Measurements from ENCODE around the gene RAP1GAP2.

GRCh38 chr17:2849327-2849670 is 53.1 kb downstream of the RAP1GAP2 start:
- TF ChIP-seq, protein P1, sequence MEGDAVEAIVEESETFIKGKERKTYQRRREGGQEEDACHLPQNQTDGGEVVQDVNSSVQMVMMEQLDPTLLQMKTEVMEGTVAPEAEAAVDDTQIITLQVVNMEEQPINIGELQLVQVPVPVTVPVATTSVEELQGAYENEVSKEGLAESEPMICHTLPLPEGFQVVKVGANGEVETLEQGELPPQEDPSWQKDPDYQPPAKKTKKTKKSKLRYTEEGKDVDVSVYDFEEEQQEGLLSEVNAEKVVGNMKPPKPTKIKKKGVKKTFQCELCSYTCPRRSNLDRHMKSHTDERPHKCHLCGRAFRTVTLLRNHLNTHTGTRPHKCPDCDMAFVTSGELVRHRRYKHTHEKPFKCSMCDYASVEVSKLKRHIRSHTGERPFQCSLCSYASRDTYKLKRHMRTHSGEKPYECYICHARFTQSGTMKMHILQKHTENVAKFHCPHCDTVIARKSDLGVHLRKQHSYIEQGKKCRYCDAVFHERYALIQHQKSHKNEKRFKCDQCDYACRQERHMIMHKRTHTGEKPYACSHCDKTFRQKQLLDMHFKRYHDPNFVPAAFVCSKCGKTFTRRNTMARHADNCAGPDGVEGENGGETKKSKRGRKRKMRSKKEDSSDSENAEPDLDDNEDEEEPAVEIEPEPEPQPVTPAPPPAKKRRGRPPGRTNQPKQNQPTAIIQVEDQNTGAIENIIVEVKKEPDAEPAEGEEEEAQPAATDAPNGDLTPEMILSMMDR (IDR thresholded peaks at IDR 0.05; ENCODE audit: low read length), result no peak
- TF ChIP-seq EZH2 (IDR thresholded peaks at IDR 0.05; ENCODE audit: borderline replicate concordance, low read length), result no peak

Data from OCI-LY1 (cell line).